GM23338 (cell line): ENCODE measurements around the gene FAM236C. TPM values are rescaled to one million over a fixed set of nuclear protein-coding genes. Genes with fewer than 3 reads are reported as not detected.
"Not testable (repeated sequence)": the region's sequence is repeated elsewhere in the genome, so short reads cannot be mapped to it uniquely, and the experiment has no call there.

Experiments used
- ATAC-seq: fragments of 200-7000 bp; cut with Tn5 transposase; 3 replicates; pipeline ENCODE4 v1.9.1; 2020
- DNase-seq: peaks from one replicate; pipeline ENCODE4 v3.0.0-alpha.2; 2015; ENCODE audit warnings: low spot score
- H2AFZ ChIP-seq: fragments of 200-600 bp; sonication (generic); 2 replicates; pipeline ENCODE4 v1.8.0; 2016; ENCODE audit warnings: antibody characterized with exemption, mild to moderate bottlenecking, moderate library complexity
- H3F3A ChIP-seq: fragments of 200-600 bp; sonication (generic); replicated peaks from 2 replicates; pipeline ENCODE4 v1.8.0; 2017; ENCODE audit warnings: antibody characterized with exemption, mixed run types, low read depth
- H3K27ac ChIP-seq: fragments of 200-600 bp; sonication (generic); 2 replicates; pipeline ENCODE4 v1.6.1; 2016; ENCODE audit warnings: low read depth
- H3K27me3 ChIP-seq: fragments of 200-600 bp; sonication (generic); 2 replicates; pipeline ENCODE4 v1.8.0; 2016; ENCODE audit warnings: mild to moderate bottlenecking, mixed run types, moderate library complexity; ENCODE audit not compliant: insufficient read depth
- H3K36me3 ChIP-seq: fragments of 200-600 bp; sonication (generic); 2 replicates; pipeline ENCODE4 v1.8.0; 2016; ENCODE audit warnings: mild to moderate bottlenecking; ENCODE audit not compliant: insufficient read depth
- H3K4me1 ChIP-seq: fragments of 200-600 bp; sonication (generic); 2 replicates; pipeline ENCODE4 v1.8.0; 2016; ENCODE audit warnings: mild to moderate bottlenecking, moderate library complexity; ENCODE audit not compliant: insufficient read depth
- H3K4me2 ChIP-seq: fragments of 200-600 bp; sonication (generic); 2 replicates; pipeline ENCODE4 v1.7.1; 2017; ENCODE audit warnings: mixed run types
- H3K4me3 ChIP-seq: fragments of 200-600 bp; sonication (generic); 2 replicates; pipeline ENCODE4 v1.6.1; 2016; ENCODE audit warnings: mixed run types
- H3K79me2 ChIP-seq: fragments of 200-600 bp; sonication (generic); replicated peaks from 2 replicates; pipeline ENCODE4 v1.8.0; 2017; ENCODE audit warnings: mild to moderate bottlenecking; ENCODE audit not compliant: insufficient read depth
- H3K9me2 ChIP-seq: fragments of 200-600 bp; sonication (generic); 2 replicates; pipeline ENCODE4 v1.8.0; 2017; ENCODE audit not compliant: insufficient read depth
- H4K20me1 ChIP-seq: fragments of 200-600 bp; sonication (generic); replicated peaks from 2 replicates; pipeline ENCODE4 v1.8.0; 2017; ENCODE audit warnings: mild to moderate bottlenecking; ENCODE audit not compliant: insufficient read depth
- H3K27ac Mint-ChIP-seq: 2 replicates; pipeline ENCODE4 v1.8.0; 2020; ENCODE audit warnings: inconsistent platforms, mild to moderate bottlenecking, moderate library complexity, mixed read lengths
- H3K27me3 Mint-ChIP-seq: 3 replicates; pipeline ENCODE4 v1.8.0; 2022; ENCODE audit warnings: low read depth, mild to moderate bottlenecking, moderate library complexity, mixed read lengths, inconsistent platforms; ENCODE audit not compliant: insufficient read depth, poor library complexity
- H3K36me3 Mint-ChIP-seq: 3 replicates; pipeline ENCODE4 v1.8.0; 2021; ENCODE audit warnings: low read depth, mild to moderate bottlenecking, inconsistent platforms, moderate library complexity, mixed read lengths
- H3K4me1 Mint-ChIP-seq: 3 replicates; pipeline ENCODE4 v1.8.0; 2020; ENCODE audit warnings: mild to moderate bottlenecking, inconsistent platforms, mixed read lengths
- H3K4me3 Mint-ChIP-seq: 3 replicates; pipeline ENCODE4 v1.8.0; 2021; ENCODE audit warnings: moderate library complexity, mild to moderate bottlenecking, inconsistent platforms, mixed read lengths
- H3K9me3 Mint-ChIP-seq: 3 replicates; pipeline ENCODE4 v1.8.0; 2020; ENCODE audit warnings: moderate library complexity, mild to moderate bottlenecking, inconsistent platforms, mixed read lengths
- long read RNA-seq: library from polyadenylated mRNA; unstranded; transcript quantifications from one replicate; pipeline ENCODE4 v2.0.0, GENCODE V29; 2020; ENCODE audit not compliant: unreplicated experiment
- polyA plus RNA-seq: library from polyadenylated mRNA; unstranded; fragments of >200 nt; fragmentation: Nextera tagmentation; extraction: Ambion mirVana; gene quantifications from 2 replicates; pipeline ENCODE4 v1.2.1, GENCODE V29; 2016
- total RNA-seq: library from RNA; depleted of rRNA; stranded (reverse); fragments of >200 nt; shearing (Covaris generic); gene quantifications from 2 replicates; pipeline ENCODE4 v1.2.3, GENCODE V29; 2014; rRNA removed

FAM236C gene
- total RNA-seq, result not detected in 2 replicates
- polyA plus RNA-seq, result not detected in 2 replicates
- long read RNA-seq, result 0 reads

GRCh38 chrX:72912315-72912714 lies at the start of gene FAM236C:
Gene FAM236C (plus strand): TSS chrX:72912615. CDS start chrX:72912715, 100 bp downstream.
- H3K36me3 ChIP-seq, H3K36me3 Mint-ChIP-seq, H3K4me2 ChIP-seq, H3K9me2 ChIP-seq, H3K27ac ChIP-seq, H3K4me3 Mint-ChIP-seq, H4K20me1 ChIP-seq, H3K4me1 Mint-ChIP-seq, H3F3A ChIP-seq, H3K4me1 ChIP-seq, H2AFZ ChIP-seq, ATAC-seq, DNase-seq, H3K27me3 ChIP-seq, H3K4me3 ChIP-seq, H3K27me3 Mint-ChIP-seq, H3K79me2 ChIP-seq, H3K27ac Mint-ChIP-seq, H3K9me3 Mint-ChIP-seq: not testable (repeated sequence)

DNA sequence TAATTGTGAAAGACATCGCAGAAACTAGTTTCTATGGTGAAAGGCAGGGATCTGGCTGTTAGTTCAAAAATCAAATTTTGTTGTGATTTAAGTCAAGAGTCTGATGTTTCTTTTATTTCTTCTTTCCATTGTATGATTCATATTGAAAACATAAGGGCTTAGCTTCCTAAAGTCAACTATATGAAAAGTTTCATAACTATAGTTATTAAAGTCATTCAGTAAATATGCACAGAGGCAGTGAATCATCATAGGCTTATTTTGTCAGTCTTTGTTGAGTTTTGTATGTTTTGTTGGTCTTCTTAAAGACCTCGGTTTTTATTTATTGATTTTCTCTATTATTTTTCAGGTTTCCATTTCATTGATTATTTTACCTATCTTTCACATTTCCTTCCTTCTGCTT lies 29.5 kb upstream of the FAM236C start:
- H3F3A ChIP-seq, DNase-seq, H3K27me3 Mint-ChIP-seq, H3K36me3 ChIP-seq, H3K4me1 ChIP-seq, H3K4me2 ChIP-seq, H3K27ac Mint-ChIP-seq, H2AFZ ChIP-seq, H3K9me2 ChIP-seq, H3K4me3 ChIP-seq, H3K27ac ChIP-seq, ATAC-seq, H3K36me3 Mint-ChIP-seq, H3K27me3 ChIP-seq, H3K79me2 ChIP-seq, H4K20me1 ChIP-seq, H3K4me3 Mint-ChIP-seq, H3K4me1 Mint-ChIP-seq, H3K9me3 Mint-ChIP-seq: not testable (repeated sequence)

GRCh38 chrX:72889740-72890139 lies 22.7 kb upstream of the FAM236C start:
- H3K27ac Mint-ChIP-seq, H3K4me1 ChIP-seq, H3K36me3 ChIP-seq, DNase-seq, H3K4me1 Mint-ChIP-seq, H4K20me1 ChIP-seq, H3K4me3 Mint-ChIP-seq, H3K4me3 ChIP-seq, H3K36me3 Mint-ChIP-seq, H3F3A ChIP-seq, H3K4me2 ChIP-seq, H3K27me3 ChIP-seq, H3K79me2 ChIP-seq, H3K9me2 ChIP-seq, H2AFZ ChIP-seq, H3K27me3 Mint-ChIP-seq, H3K27ac ChIP-seq, H3K9me3 Mint-ChIP-seq: not testable (repeated sequence)
- ATAC-seq, result peak; percentile 83

DNA sequence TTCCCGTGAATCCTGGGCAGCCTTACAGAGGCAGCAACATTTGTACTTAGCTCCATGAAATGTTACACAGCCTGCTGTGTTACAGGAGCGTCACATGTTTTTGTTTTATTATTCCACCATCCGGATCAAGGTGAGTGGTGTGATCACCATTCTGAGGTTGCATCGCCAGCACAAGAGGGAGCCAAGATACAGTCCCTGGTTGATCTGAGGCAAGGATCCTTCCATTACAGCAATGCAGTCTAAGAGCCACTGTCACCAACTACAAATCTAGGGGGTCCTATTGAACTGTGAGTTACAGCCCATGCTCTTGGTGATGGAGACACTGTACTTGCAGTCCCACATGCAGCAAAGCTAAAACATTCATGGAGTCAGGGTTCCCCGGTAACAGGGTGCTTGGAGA lies 3.7 kb downstream of the FAM236C start:
- not testable (repeated sequence) for H3K27me3 Mint-ChIP-seq, H3K36me3 Mint-ChIP-seq, H3F3A ChIP-seq

DNA sequence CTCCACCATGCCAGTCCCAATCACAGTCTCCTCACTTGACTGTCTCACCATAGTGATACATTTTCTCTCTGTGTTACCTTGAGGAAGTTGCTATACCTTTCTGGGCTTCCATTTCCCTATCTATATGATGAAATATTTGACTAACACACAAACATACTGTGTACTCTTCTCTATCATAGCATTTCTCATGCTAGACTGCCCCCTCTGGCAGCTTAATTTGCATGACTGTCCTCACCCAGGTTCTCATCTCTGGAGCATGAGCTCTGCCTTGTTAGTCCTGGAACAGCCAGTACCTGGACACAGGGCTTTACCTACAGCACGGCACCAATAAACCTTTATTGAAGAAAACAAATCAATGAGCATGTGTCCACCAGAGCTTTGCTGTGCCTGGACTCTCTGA lies 19.9 kb downstream of the FAM236C start:
- DNase-seq, H3K9me3 Mint-ChIP-seq, H3K4me1 Mint-ChIP-seq, ATAC-seq, H3K4me3 ChIP-seq, H3K4me1 ChIP-seq, H3K36me3 ChIP-seq, H3K79me2 ChIP-seq, H4K20me1 ChIP-seq, H3K27ac ChIP-seq, H3F3A ChIP-seq, H3K27me3 ChIP-seq, H3K4me2 ChIP-seq, H2AFZ ChIP-seq, H3K27ac Mint-ChIP-seq, H3K36me3 Mint-ChIP-seq, H3K9me2 ChIP-seq, H3K4me3 Mint-ChIP-seq, H3K27me3 Mint-ChIP-seq: not testable (repeated sequence)

More for the DNA sequence above, 3.7 kb downstream of the FAM236C start:
- not testable (repeated sequence) for H3K4me3 Mint-ChIP-seq, H3K27me3 ChIP-seq, ATAC-seq, H3K9me3 Mint-ChIP-seq, H3K4me3 ChIP-seq, H3K4me1 ChIP-seq, H3K9me2 ChIP-seq, H3K27ac Mint-ChIP-seq, H3K4me2 ChIP-seq, H4K20me1 ChIP-seq, H3K27ac ChIP-seq, H3K4me1 Mint-ChIP-seq, H2AFZ ChIP-seq, H3K36me3 ChIP-seq, DNase-seq, H3K79me2 ChIP-seq

- not testable (repeated sequence) for H3K9me3 Mint-ChIP-seq, H3K4me1 ChIP-seq, H3K4me3 Mint-ChIP-seq, H2AFZ ChIP-seq, H3K4me3 ChIP-seq, H3K79me2 ChIP-seq, H4K20me1 ChIP-seq, H3K27ac Mint-ChIP-seq, H3K27me3 ChIP-seq, H3K4me2 ChIP-seq, H3K36me3 Mint-ChIP-seq, H3F3A ChIP-seq, H3K27ac ChIP-seq, H3K4me1 Mint-ChIP-seq, DNase-seq, H3K36me3 ChIP-seq, H3K27me3 Mint-ChIP-seq, H3K9me2 ChIP-seq
- peak; percentile 59; the same call in 2 of the 3 replicates for ATAC-seq
Measured at GRCh38 chrX:72936455-72936854, 24.0 kb downstream of the FAM236C start.

DNA sequence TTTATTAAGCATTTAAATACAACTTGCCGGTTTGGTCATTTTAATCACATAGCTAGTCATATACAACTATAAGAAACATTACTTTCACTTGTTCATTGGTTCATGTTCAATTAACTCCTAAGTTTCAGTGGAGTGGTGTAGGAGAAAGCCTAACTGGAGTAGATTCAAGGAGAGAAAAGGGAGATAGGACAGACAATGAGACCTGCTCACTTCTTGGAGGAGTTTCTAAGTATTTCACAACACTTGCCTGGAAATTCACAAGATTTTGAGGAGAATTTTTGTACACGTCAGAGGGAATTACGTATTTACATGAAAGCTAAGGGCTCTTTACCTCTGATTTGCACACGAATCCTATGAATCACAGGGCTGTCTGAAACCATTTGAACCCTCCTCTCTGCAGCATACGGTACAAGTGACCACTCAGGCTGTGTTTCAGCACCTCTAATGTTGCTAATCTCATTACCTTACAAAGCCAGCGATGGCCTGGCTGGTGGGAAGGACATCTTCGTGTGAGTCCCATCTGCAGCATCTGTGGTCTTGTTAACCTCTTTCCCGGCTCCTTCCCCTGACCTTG lies 24.6 kb downstream of the FAM236C start:
- not testable (repeated sequence) for DNase-seq, H3K36me3 ChIP-seq, H3K9me2 ChIP-seq, H3K4me1 Mint-ChIP-seq, H3K4me3 ChIP-seq, H3K27ac ChIP-seq, H3K9me3 Mint-ChIP-seq, H3K27me3 ChIP-seq, ATAC-seq, H3K4me1 ChIP-seq, H3K4me3 Mint-ChIP-seq, H3K27ac Mint-ChIP-seq, H4K20me1 ChIP-seq, H3K79me2 ChIP-seq, H3K4me2 ChIP-seq, H3K36me3 Mint-ChIP-seq, H3F3A ChIP-seq, H3K27me3 Mint-ChIP-seq, H2AFZ ChIP-seq
